H1 (cell line): Measurements from ENCODE around the gene EIF1AX. TPM values are rescaled to one million over a fixed set of nuclear protein-coding genes. Genes with fewer than 3 reads are reported as not detected.

Experiments used
- CTCF ChIA-PET: fragments of 300-600 bp; sonication (Branson Sonifier 250); formaldehyde crosslinking; loops from one replicate; lab custom pipeline; 2021; ENCODE audit not compliant: partially characterized antibody; lab: Charles Lee
- POLR2A ChIA-PET: fragments of 300-600 bp; sonication (Branson Sonifier 250); formaldehyde crosslinking; loops from one replicate; lab custom pipeline; 2021; ENCODE audit warnings: inconsistent platforms; ENCODE audit not compliant: partially characterized antibody; lab: Charles Lee
- DNase-seq, 2 experiments: peaks; one replicate each; pipeline versions ENCODE4 v3.0.0 to v3.0.0-alpha.2; 2010 to 2022; ENCODE audit warnings: low spot score in 2 of 2, low read depth in 1 of 2, mixed read lengths in 1 of 2
- FAIRE-seq: peaks from 2 replicates; lab custom pipeline; 2011; peaks lifted over from hg19 to GRCh38; lab: Jason Lieb, UNC
- H2AFZ ChIP-seq: 2 replicates; pipeline ENCODE4 v1.8.1; 2012; ENCODE audit warnings: low read length, inconsistent platforms
- H2AK5ac ChIP-seq: 2 replicates; pipeline ENCODE4 v1.6.1; 2013; ENCODE audit warnings: low read depth, low read length
- H2BK120ac ChIP-seq: replicated peaks from 2 replicates; pipeline ENCODE3; 2013; ENCODE audit warnings: low read depth, low read length, inconsistent platforms
- H2BK12ac ChIP-seq: 2 replicates; pipeline ENCODE4 v1.6.1; 2013; ENCODE audit warnings: low read depth, low read length
- H2BK15ac ChIP-seq: 2 replicates; pipeline ENCODE4 v1.6.1; 2013; ENCODE audit warnings: low read length
- H2BK20ac ChIP-seq: 2 replicates; pipeline ENCODE4 v1.6.1; 2013; ENCODE audit warnings: low read length
- H2BK5ac ChIP-seq: 2 replicates; pipeline ENCODE4 v1.6.1; 2013; ENCODE audit warnings: low read depth, low read length
- H3K14ac ChIP-seq: 2 replicates; pipeline ENCODE4 v1.6.1; 2013; ENCODE audit warnings: inconsistent platforms; ENCODE audit not compliant: insufficient read length
- H3K18ac ChIP-seq: 2 replicates; pipeline ENCODE4 v1.6.1; 2013; ENCODE audit warnings: low read length; ENCODE audit errors: extremely low read depth
- H3K23ac ChIP-seq: 2 replicates; pipeline ENCODE4 v1.6.1; 2013; ENCODE audit warnings: inconsistent platforms; ENCODE audit not compliant: insufficient read length
- H3K23me2 ChIP-seq: 2 replicates; pipeline ENCODE4 v1.6.1; 2013; ENCODE audit warnings: low read depth, low read length
- H3K27ac ChIP-seq: 2 replicates; pipeline ENCODE4 v1.6.1; 2011; ENCODE audit warnings: low read depth, low read length, inconsistent platforms
- H3K27me3 ChIP-seq, 4 experiments: replicated peaks in 1 of 4; 1 replicate in 1 of 4; 2 replicates in 3 of 4; pipeline versions ENCODE4 v1.6.1 to v1.8.1; 2011 to 2013; ENCODE audit warnings: low read length in 3 of 4, mild to moderate bottlenecking in 3 of 4, inconsistent platforms in 2 of 4, mixed read lengths in 2 of 4, moderate library complexity in 1 of 4; ENCODE audit not compliant: control insufficient read depth in 3 of 4, insufficient read depth in 3 of 4; ENCODE audit errors: extremely low read depth in 1 of 4
- H3K36me3 ChIP-seq, 4 experiments: 2 replicates each; pipeline versions ENCODE4 v1.6.1 to v1.8.1; 2011 to 2013; ENCODE audit warnings: mild to moderate bottlenecking in 4 of 4, low read length in 3 of 4, moderate library complexity in 2 of 4, control low read depth in 1 of 4, inconsistent platforms in 1 of 4; ENCODE audit not compliant: insufficient read depth in 4 of 4, control insufficient read depth in 2 of 4
- H3K4ac ChIP-seq: replicated peaks from 2 replicates; pipeline ENCODE3; 2013; ENCODE audit warnings: low read length, low read depth, mixed read lengths, inconsistent platforms; ENCODE audit not compliant: insufficient read length
- H3K4me1 ChIP-seq, 4 experiments: replicated peaks in 1 of 4; 1 replicate in 1 of 4; 2 replicates in 3 of 4; pipeline versions ENCODE4 v1.6.1 to v1.8.1; 2011 to 2013; ENCODE audit warnings: low read length in 3 of 4, inconsistent platforms in 2 of 4, mixed read lengths in 1 of 4; ENCODE audit not compliant: insufficient read depth in 4 of 4, control insufficient read depth in 3 of 4
- H3K4me2 ChIP-seq, 2 experiments: 2 replicates each; pipeline versions ENCODE4 v1.6.1 to v1.8.1; 2011 to 2013; ENCODE audit warnings: low read depth in 2 of 2, low read length in 2 of 2, control low read depth in 1 of 2, inconsistent platforms in 1 of 2, mild to moderate bottlenecking in 1 of 2; ENCODE audit not compliant: insufficient read depth in 1 of 2
- H3K4me3 ChIP-seq, 4 experiments: fragments of 200-600, 300-600 bp in 1 of 4; sonication (generic), shearing (Covaris generic), sonication (Bioruptor Twin) in 1 of 4; 2 replicates each; pipeline versions ENCODE4 v1.5.1 to v1.8.1; 2011 to 2016; ENCODE audit warnings: low read length in 4 of 4, low read depth in 3 of 4, control low read depth in 2 of 4, inconsistent platforms in 2 of 4, mild to moderate bottlenecking in 2 of 4, mixed read lengths in 1 of 4, moderate library complexity in 1 of 4; ENCODE audit not compliant: insufficient read depth in 2 of 4; ENCODE audit errors: extremely low read depth in 1 of 4
- H3K56ac ChIP-seq: replicated peaks from 2 replicates; pipeline ENCODE3; 2013; ENCODE audit warnings: low read depth, mild to moderate bottlenecking, mixed read lengths, low read length, inconsistent platforms; ENCODE audit not compliant: insufficient read length
- H3K79me1 ChIP-seq: 2 replicates; pipeline ENCODE4 v1.6.1; 2013; ENCODE audit warnings: low read depth, low read length, control low read depth
- H3K79me2 ChIP-seq, 2 experiments: 2 replicates each; pipeline versions ENCODE4 v1.6.1 to v1.8.1; 2012 to 2013; ENCODE audit warnings: low read length in 2 of 2, mild to moderate bottlenecking in 2 of 2, inconsistent platforms in 1 of 2; ENCODE audit not compliant: insufficient read depth in 2 of 2, control insufficient read depth in 1 of 2
- H3K9ac ChIP-seq, 4 experiments: replicated peaks in 1 of 4; 1 replicate in 1 of 4; 2 replicates in 3 of 4; pipeline versions ENCODE4 v1.6.1 to v1.8.1; 2011 to 2013; ENCODE audit warnings: low read depth in 3 of 4, low read length in 3 of 4, control low read depth in 2 of 4, mild to moderate bottlenecking in 2 of 4, moderate library complexity in 2 of 4, inconsistent platforms in 1 of 4; ENCODE audit errors: extremely low read depth in 1 of 4
- H3K9me3 ChIP-seq, 2 experiments: 2 replicates each; pipeline versions ENCODE4 v1.6.1 to v1.8.1; 2012 to 2013; ENCODE audit warnings: mild to moderate bottlenecking in 2 of 2, moderate library complexity in 2 of 2, control low read depth in 1 of 2, inconsistent platforms in 1 of 2, low read depth in 1 of 2, low read length in 1 of 2, mixed read lengths in 1 of 2; ENCODE audit not compliant: insufficient read depth in 2 of 2
- H4K20me1 ChIP-seq, 2 experiments: replicated peaks in 1 of 2; 2 replicates each; pipeline versions ENCODE3 to v1.8.1; 2011 to 2013; ENCODE audit warnings: inconsistent platforms in 2 of 2, low read length in 2 of 2, mild to moderate bottlenecking in 1 of 2; ENCODE audit not compliant: insufficient read depth in 2 of 2, control insufficient read depth in 1 of 2
- H4K5ac ChIP-seq: 2 replicates; pipeline ENCODE4 v1.6.1; 2013; ENCODE audit warnings: low read length, low read depth, mixed read lengths, inconsistent platforms; ENCODE audit not compliant: insufficient read length
- H4K8ac ChIP-seq: 2 replicates; pipeline ENCODE4 v1.8.0; 2013; ENCODE audit warnings: mild to moderate bottlenecking, moderate library complexity, low read length, inconsistent platforms; ENCODE audit not compliant: insufficient read depth; ENCODE audit errors: extremely low read depth
- H4K91ac ChIP-seq: replicated peaks from 2 replicates; pipeline ENCODE3; 2013; ENCODE audit warnings: low read length, mixed read lengths, inconsistent platforms; ENCODE audit not compliant: insufficient read length
- POLR2AphosphoS5 ChIP-seq: IDR thresholded peaks from 2 replicates; pipeline ENCODE4 v1.6.1; 2011; ENCODE audit warnings: low read depth, low read length
- SP4 ChIP-seq: IDR thresholded peaks from 2 replicates; pipeline ENCODE4 v1.6.1; 2012; ENCODE audit warnings: low read length, inconsistent platforms
- polyA plus RNA-seq, 7 experiments: library from polyadenylated mRNA; depleted of rRNA in 3 of 7; stranded (reverse) in 5 of 7; unstranded in 2 of 7; fragments of >200 nt in 5 of 7; fragments of 200-250 nt in 2 of 7; gene quantifications; 1 replicate in 5 of 7; 2 replicates in 1 of 7; 4 replicates in 1 of 7; pipeline versions ENCODE4 v1.2.1 to v1.2.3, GENCODE V29; 2011 to 2013; ENCODE audit warnings: missing spikeins in 2 of 7, mixed read lengths in 2 of 7
- total RNA-seq: library from RNA; stranded (reverse); fragmentation: NEBNext Ultra II Directional; extraction: Animal tissue kit (Norgen Biotek cat#: 25700); gene quantifications from 2 replicates; pipeline ENCODE4 v1.2.1, GENCODE V29; 2021

The EIF1AX gene
- total and polyA plus RNA-seq, 2 of the 8 experiments (the other 6 are each of a cell fraction or from before 2014, with no cell fraction given) = 34.0 to 175 TPM

DNA sequence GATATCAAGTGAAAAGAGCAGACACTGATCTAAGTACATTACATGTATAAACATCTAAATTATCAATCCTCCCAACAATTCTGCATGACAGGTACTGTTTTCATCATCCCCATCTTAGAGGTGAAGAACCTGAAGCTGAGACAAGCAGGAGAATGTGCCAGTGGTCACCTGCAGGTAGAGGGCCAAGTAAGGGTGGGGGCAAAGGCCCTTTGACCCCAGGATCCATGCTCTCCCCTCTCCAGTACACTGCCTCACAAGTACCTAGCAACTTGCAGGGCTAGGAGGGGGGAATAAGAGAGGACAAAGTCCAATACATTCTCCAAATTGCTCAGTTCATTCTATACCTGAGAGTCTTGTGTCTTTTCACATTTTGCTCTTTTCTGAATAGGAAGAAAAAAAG, 16.7 kb downstream of the EIF1AX start:
- Histone ChIP-seq H3K4me3 (no peak overlapping the region), H2BK5ac (no peak overlapping the region), H3K23me2 (no peaks in the 10 kb centered on the region), H3K23ac (no peak overlapping the region), H4K91ac (no peak overlapping the region), H3K79me1 (no peaks in the 10 kb centered on the region), H2AK5ac (no peak overlapping the region), H4K20me1 (no peaks in the 10 kb centered on the region), H3K4me1 (no peaks in the 10 kb centered on the region), H3K56ac (no peak overlapping the region), H2AFZ (no peak overlapping the region), H3K36me3 (peaks cover 0 to 20% (median 4%) of the 10 kb centered on the region in 4 experiments; a peak in 3 of 8 replicates), H3K9me3 (no peaks in the 10 kb centered on the region), H3K27me3 (no peaks in the 10 kb centered on the region), H3K27ac (no peak overlapping the region), H4K8ac (no peak overlapping the region), H3K4me2 (no peak overlapping the region), H2BK20ac (no peak overlapping the region), H2BK15ac (no peak overlapping the region), H4K5ac (no peak overlapping the region), H3K4ac (no peak overlapping the region), H3K9ac (no peak overlapping the region), H3K18ac (no peak overlapping the region), H3K79me2 (no peaks in the 10 kb centered on the region), H2BK120ac (no peak overlapping the region), H3K14ac (no peak overlapping the region), H2BK12ac (no peak overlapping the region)
- CTCF ChIA-PET = no interaction called here
- TF ChIP-seq POLR2AphosphoS5 (peak; percentile 61; the same call in 1 of the 2 replicates), SP4 (no peak)
- FAIRE-seq = no peak
- POLR2A ChIA-PET = no interaction called here
- DNase-seq = no peak
